Activated CD4-positive, CD25-positive, alpha-beta regulatory T cell treated with anti-CD3 and anti-CD28 coated beads, Interleukin-2, amount 50 U/mL, for 24 hours (primary cell): ENCODE results near the gene C2CD4C.
"Not testable (repeated sequence)": the region's sequence is repeated elsewhere in the genome, so short reads cannot be mapped to it uniquely, and the experiment has no call there.

ENCODE experiments used
- ATAC-seq, 2 donors: fragments of 150-1000 bp; cut with Tn5 transposase; one replicate each; pipeline ENCODE4 v1.10.0; 2021; ENCODE audit warnings: mild to moderate bottlenecking in 1 of 2, moderate library complexity in 1 of 2

C2CD4C gene

DNA sequence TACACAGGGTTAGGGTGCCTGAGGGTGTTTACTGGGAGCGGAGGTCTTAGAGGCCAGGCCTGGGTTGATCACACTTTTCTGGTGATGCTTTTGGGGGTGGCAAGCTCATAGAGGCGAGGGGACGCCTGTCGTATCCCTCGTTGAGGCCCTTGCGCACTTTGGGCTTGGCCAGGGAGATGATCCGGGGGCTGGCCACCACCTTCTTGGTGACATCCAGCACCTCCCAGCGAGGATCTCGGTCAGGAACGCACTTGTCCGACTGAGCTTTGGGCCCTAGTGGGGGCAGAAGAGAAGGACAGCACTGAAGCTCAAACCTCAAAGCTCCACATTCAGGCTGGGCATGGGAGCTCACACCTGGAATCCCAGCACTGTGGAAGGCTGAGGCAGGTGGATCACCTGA, 46.8 kb downstream of the C2CD4C start:
- no peak for ATAC-seq

DNA sequence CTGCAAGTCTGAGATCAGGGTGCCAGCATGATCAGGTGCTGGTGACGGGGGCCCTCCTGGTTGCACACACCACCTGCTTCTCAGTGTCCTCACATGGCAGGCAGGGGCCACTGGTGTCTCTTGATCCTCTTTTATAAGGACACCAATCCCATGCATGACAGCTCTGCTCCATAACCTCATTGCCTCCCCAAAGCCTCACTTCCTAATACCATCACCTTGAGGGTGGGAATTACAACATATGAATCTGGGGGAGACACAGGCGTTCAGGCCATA, 49.4 kb downstream of the C2CD4C start:
- ATAC-seq, result no peak

DNA sequence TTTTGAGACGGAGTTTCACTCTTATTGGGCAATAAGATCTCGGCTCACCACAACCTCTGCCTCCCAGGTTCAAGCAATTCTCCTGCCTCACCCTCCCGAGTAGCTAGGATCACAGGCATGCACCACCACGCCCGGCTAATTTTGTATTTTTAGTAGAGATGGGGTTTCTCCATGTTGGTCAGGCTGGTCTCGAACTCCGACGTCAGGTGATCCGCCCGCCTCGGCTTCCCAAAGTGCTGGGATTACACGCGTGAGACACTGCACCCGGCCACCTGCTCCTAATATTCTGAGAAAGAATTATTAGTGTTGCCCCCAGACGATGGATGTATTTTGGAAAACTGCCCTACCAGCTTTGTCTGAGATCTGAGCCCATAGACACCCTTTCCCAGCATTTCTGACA, 53.4 kb downstream of the C2CD4C start:
- ATAC-seq, result not testable (repeated sequence)
